ENCODE measurements around the gene JUND. TPM values are rescaled to one million over a fixed set of nuclear protein-coding genes. Genes with fewer than 3 reads are reported as not detected.

The JUND gene
- polyA plus RNA-seq, 1 donor (not counting 4 experiments of a cell fraction or from before 2014, with no cell fraction given): 17.2 TPM

DNA sequence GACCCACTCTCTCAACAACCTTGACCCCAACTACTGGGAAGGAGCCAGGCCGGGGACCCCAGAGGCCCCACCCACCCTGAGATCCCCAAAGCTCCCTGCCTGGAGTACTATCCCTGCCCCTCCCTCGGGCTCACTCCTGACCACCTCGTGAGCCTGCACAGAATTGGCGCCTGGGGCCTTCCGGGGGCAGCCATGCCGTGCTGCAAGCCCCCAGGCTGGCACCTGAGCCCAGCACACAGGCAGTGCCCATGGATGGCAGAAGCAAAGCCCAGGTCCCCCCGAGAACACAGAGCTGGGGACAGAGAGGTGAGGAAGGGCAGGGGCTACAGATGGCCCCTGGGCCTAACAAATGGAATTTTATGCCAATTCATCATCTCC lies 27.5 kb upstream of the JUND start:
- H3K9ac ChIP-seq (ENCODE audit: control insufficient read depth, extremely low read depth, insufficient read depth, low read length): no peak overlapping the region
- no peak overlapping the region for H3K4me3 ChIP-seq (ENCODE audit: control insufficient read depth in 2 of 3, extremely low read depth in 1 of 3, insufficient read depth in 2 of 3, low read depth in 1 of 3, low read length in 3 of 3)
- H4K20me1 ChIP-seq (ENCODE audit: control insufficient read depth, extremely low read depth, insufficient read depth, low read length): no peaks in the 10 kb centered on the region
- no peaks in the 10 kb centered on the region for H3K4me1 ChIP-seq (ENCODE audit: control insufficient read depth, extremely low read depth, insufficient read depth, low read length)
- FAIRE-seq (no peak), DNase-seq (ENCODE audit: low read depth, low spot score) (no peak)
- no peaks in the 10 kb centered on the region for H3K79me2 ChIP-seq (ENCODE audit: control insufficient read depth, insufficient read depth, low read length)
- no peaks in the 10 kb centered on the region for H3K9me1 ChIP-seq (ENCODE audit: control insufficient read depth, extremely low read depth, insufficient read depth, low read length)
- no peak overlapping the region for H3K4me2 ChIP-seq (ENCODE audit: control insufficient read depth, extremely low read depth, insufficient read depth, low read depth, low read length)
- TF ChIP-seq EZH2 (IDR thresholded peaks at IDR 0.05; ENCODE audit: low read length): no peak
- TF ChIP-seq, protein P1, sequence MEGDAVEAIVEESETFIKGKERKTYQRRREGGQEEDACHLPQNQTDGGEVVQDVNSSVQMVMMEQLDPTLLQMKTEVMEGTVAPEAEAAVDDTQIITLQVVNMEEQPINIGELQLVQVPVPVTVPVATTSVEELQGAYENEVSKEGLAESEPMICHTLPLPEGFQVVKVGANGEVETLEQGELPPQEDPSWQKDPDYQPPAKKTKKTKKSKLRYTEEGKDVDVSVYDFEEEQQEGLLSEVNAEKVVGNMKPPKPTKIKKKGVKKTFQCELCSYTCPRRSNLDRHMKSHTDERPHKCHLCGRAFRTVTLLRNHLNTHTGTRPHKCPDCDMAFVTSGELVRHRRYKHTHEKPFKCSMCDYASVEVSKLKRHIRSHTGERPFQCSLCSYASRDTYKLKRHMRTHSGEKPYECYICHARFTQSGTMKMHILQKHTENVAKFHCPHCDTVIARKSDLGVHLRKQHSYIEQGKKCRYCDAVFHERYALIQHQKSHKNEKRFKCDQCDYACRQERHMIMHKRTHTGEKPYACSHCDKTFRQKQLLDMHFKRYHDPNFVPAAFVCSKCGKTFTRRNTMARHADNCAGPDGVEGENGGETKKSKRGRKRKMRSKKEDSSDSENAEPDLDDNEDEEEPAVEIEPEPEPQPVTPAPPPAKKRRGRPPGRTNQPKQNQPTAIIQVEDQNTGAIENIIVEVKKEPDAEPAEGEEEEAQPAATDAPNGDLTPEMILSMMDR (optimal IDR thresholded peaks at IDR 0.05 in 1 of 3, IDR thresholded peaks at IDR 0.05 in 1 of 3, conservative IDR thresholded peaks at IDR 0.05 in 1 of 3; ENCODE audit: extremely low read depth in 1 of 3, insufficient read depth in 2 of 3, low read length in 3 of 3): no peak
- H2AFZ ChIP-seq (ENCODE audit: control insufficient read depth, low read length): no peak overlapping the region
- H3K27me3 ChIP-seq (ENCODE audit: control insufficient read depth, extremely low read depth, insufficient read depth, low read length): no peaks in the 10 kb centered on the region
- peaks cover 26 to 39% of the 10 kb centered on the region in 2 experiments for H3K36me3 ChIP-seq (ENCODE audit: control insufficient read depth in 2 of 2, extremely low read depth in 1 of 2, insufficient read depth in 2 of 2, low read length in 2 of 2)
- H3K9me3 ChIP-seq (ENCODE audit: control insufficient read depth, low read depth, low read length): no peaks in the 10 kb centered on the region
- dilution Hi-C loops (cut with MboI; ENCODE audit: extremely low pct_ligation_motif_present, low sequenced_read_pairs): no loop called here
- no peak overlapping the region for H3K27ac ChIP-seq (ENCODE audit: control insufficient read depth, insufficient read depth, low read length)

DNA sequence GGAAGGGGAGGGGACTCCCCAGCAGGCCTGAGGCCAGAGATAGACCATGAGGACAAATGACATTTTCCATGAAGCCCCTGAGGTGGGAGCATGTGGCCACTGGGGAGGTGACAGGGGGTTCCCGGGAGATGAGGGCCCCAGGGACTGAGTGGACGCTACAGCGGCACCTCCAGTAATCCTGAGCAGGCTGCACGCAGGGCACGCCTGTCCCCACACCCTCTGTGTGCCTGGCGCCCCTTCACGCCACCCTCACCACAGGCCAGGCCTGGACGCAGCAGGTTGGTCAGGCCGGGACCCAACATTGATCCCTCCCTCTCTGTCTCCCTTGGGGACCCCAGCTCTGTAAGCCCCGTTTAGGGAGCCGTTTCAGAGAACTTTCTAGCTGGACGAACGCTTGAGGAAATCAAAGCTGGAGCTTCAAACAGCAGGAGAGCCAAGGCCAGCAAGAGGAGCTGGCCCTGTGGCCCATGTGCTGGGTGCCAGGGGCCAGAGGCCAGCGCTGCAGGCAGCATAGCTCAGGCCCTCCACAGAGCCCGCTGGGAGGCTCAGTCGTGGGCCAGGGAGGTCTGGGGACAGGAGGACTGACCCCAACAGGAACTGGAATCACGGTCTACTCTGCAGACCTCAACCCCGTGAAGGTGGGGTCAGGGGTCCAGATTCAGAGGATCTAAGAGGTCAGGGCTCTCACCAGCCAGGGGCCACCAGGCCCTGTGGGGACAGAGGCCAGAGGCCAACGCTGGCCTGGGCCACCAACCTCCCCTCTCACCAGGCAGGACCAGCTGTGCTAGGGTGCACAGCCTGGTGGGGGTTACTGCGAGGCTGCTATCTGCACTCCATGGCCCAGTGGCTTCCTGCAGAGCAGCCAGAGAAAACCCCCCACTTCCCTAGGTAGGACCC lies 26.9 kb upstream of the JUND start:
- Histone ChIP-seq H2AFZ (ENCODE audit: control insufficient read depth, low read length) (no peak overlapping the region), H4K20me1 (ENCODE audit: control insufficient read depth, extremely low read depth, insufficient read depth, low read length) (no peaks in the 10 kb centered on the region), H3K9ac (ENCODE audit: control insufficient read depth, extremely low read depth, insufficient read depth, low read length) (no peak overlapping the region), H3K27me3 (ENCODE audit: control insufficient read depth, extremely low read depth, insufficient read depth, low read length) (no peaks in the 10 kb centered on the region), H3K4me3 (ENCODE audit: control insufficient read depth in 2 of 3, extremely low read depth in 1 of 3, insufficient read depth in 2 of 3, low read depth in 1 of 3, low read length in 3 of 3) (no peak overlapping the region), H3K36me3 (ENCODE audit: control insufficient read depth in 2 of 2, extremely low read depth in 1 of 2, insufficient read depth in 2 of 2, low read length in 2 of 2) (peaks cover 26 to 39% of the 10 kb centered on the region in 2 experiments), H3K4me2 (ENCODE audit: control insufficient read depth, extremely low read depth, insufficient read depth, low read depth, low read length) (no peak overlapping the region), H3K9me3 (ENCODE audit: control insufficient read depth, low read depth, low read length) (no peaks in the 10 kb centered on the region), H3K4me1 (ENCODE audit: control insufficient read depth, extremely low read depth, insufficient read depth, low read length) (no peaks in the 10 kb centered on the region), H3K27ac (ENCODE audit: control insufficient read depth, insufficient read depth, low read length) (no peak overlapping the region), H3K79me2 (ENCODE audit: control insufficient read depth, insufficient read depth, low read length) (no peaks in the 10 kb centered on the region), H3K9me1 (ENCODE audit: control insufficient read depth, extremely low read depth, insufficient read depth, low read length) (no peaks in the 10 kb centered on the region)
- FAIRE-seq (no peak), DNase-seq (ENCODE audit: low read depth, low spot score) (no peak)
- dilution Hi-C loops (cut with MboI; ENCODE audit: extremely low pct_ligation_motif_present, low sequenced_read_pairs): no loop called here
- TF ChIP-seq EZH2 (IDR thresholded peaks at IDR 0.05; ENCODE audit: low read length): no peak
- TF ChIP-seq, protein P1 (optimal IDR thresholded peaks at IDR 0.05 in 1 of 3, IDR thresholded peaks at IDR 0.05 in 1 of 3, conservative IDR thresholded peaks at IDR 0.05 in 1 of 3; ENCODE audit: extremely low read depth in 1 of 3, insufficient read depth in 2 of 3, low read length in 3 of 3): no peak
